Astrocyte (in vitro differentiated cells and primary cell): ENCODE measurements around the gene ENTHD1.

Source experiments
- EZH2 ChIP-seq: IDR thresholded peaks from 2 replicates; pipeline ENCODE4 v1.6.1; 2012; ENCODE audit warnings: mild to moderate bottlenecking, low read length, inconsistent platforms; ENCODE audit not compliant: insufficient read depth
- TF ChIP-seq, protein P1 (sequence below): IDR thresholded peaks from 2 replicates; pipeline ENCODE4 v1.5.1; 2011; ENCODE audit warnings: low read depth, mild to moderate bottlenecking, inconsistent platforms, low read length, moderate library complexity; ENCODE audit not compliant: insufficient read depth

DNA sequence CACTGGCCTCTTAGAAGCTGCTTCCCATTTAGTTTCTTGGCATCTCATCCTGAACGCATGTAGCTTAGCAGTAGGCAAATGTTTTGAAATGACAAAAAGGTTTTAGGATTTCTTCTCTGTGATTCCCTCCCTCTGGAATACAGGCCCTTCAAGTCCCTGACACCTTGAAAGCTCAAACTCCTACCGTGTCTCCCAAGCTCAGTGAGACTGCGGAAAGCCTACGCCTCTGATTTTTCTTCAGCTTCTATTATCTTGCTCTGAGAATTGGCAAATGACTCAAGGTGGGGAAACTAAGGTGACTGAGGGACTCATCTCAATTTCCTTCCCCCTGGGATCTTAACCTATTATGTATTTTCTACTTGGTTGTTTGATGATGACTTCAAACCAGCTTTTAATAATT lies 130.3 kb downstream of the ENTHD1 start:
- TF ChIP-seq EZH2 = no peak
- TF ChIP-seq, protein P1, sequence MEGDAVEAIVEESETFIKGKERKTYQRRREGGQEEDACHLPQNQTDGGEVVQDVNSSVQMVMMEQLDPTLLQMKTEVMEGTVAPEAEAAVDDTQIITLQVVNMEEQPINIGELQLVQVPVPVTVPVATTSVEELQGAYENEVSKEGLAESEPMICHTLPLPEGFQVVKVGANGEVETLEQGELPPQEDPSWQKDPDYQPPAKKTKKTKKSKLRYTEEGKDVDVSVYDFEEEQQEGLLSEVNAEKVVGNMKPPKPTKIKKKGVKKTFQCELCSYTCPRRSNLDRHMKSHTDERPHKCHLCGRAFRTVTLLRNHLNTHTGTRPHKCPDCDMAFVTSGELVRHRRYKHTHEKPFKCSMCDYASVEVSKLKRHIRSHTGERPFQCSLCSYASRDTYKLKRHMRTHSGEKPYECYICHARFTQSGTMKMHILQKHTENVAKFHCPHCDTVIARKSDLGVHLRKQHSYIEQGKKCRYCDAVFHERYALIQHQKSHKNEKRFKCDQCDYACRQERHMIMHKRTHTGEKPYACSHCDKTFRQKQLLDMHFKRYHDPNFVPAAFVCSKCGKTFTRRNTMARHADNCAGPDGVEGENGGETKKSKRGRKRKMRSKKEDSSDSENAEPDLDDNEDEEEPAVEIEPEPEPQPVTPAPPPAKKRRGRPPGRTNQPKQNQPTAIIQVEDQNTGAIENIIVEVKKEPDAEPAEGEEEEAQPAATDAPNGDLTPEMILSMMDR = no peak
